IMR-90 (cell line): ENCODE data around the gene TMEM81. TPM values are rescaled to one million over a fixed set of nuclear protein-coding genes. Genes with fewer than 3 reads are reported as not detected.

ENCODE experiments used
- ATAC-seq: fragments of 200-7000 bp; cut with Tn5 transposase; 2 replicates; pipeline ENCODE4 v1.9.1; 2020; ENCODE audit warnings: low read depth, mild to moderate bottlenecking, moderate library complexity
- BruUV-seq: library from RNA; stranded (reverse); fragments of 400-500 nt; replicated peaks from 2 replicates; lab custom pipeline; 2021; lab: Mats Ljungman, UMichigan
- CTCF ChIA-PET: fragments of 300-600 bp; formaldehyde crosslinking; extraction: SDS; loops from one replicate; lab custom pipeline; 2021; ENCODE audit warnings: antibody characterized with exemption; lab: Yijun Ruan, JAX
- POLR2A ChIA-PET: fragments of 300-600 bp; sonication (Branson Sonifier 250); formaldehyde crosslinking; loops from one replicate; lab custom pipeline; 2022; ENCODE audit warnings: antibody characterized with exemption; ENCODE audit not compliant: unreplicated experiment; lab: Charles Lee
- DNase-seq: peaks from one replicate; pipeline ENCODE4 v3.0.0; 2013
- H2AFZ ChIP-seq: replicated peaks from 2 replicates; pipeline ENCODE3; 2013; ENCODE audit warnings: low read length, mild to moderate bottlenecking; ENCODE audit not compliant: poor library complexity
- H2AK5ac ChIP-seq: 2 replicates; pipeline ENCODE4 v1.6.1; 2013; ENCODE audit warnings: low read depth, low read length, inconsistent platforms
- H2AK9ac ChIP-seq: replicated peaks from 2 replicates; pipeline ENCODE3; 2013; ENCODE audit warnings: mild to moderate bottlenecking, low read depth, low read length, moderate library complexity; ENCODE audit not compliant: poor library complexity
- H2BK120ac ChIP-seq: 2 replicates; pipeline ENCODE4 v1.6.1; 2013; ENCODE audit warnings: low read depth, low read length, inconsistent platforms
- H2BK15ac ChIP-seq: 3 replicates; pipeline ENCODE4 v1.6.1; 2013; ENCODE audit warnings: low read depth, low read length, inconsistent platforms
- H2BK20ac ChIP-seq: 2 replicates; pipeline ENCODE4 v1.6.1; 2013; ENCODE audit warnings: low read depth, mild to moderate bottlenecking, inconsistent platforms, low read length, moderate library complexity
- H2BK5ac ChIP-seq: 2 replicates; pipeline ENCODE4 v1.6.1; 2013; ENCODE audit warnings: mild to moderate bottlenecking, low read depth, low read length, inconsistent platforms; ENCODE audit not compliant: poor library complexity, severe bottlenecking
- H3K14ac ChIP-seq: replicated peaks from 2 replicates; pipeline ENCODE4 v1.6.1; 2013; ENCODE audit warnings: low read depth, low read length, inconsistent platforms
- H3K18ac ChIP-seq: 2 replicates; pipeline ENCODE4 v1.6.1; 2013; ENCODE audit warnings: low read depth, low read length, control low read depth
- H3K23ac ChIP-seq: 2 replicates; pipeline ENCODE4 v1.6.1; 2013; ENCODE audit warnings: low read depth, low read length, inconsistent platforms
- H3K27ac ChIP-seq: 2 replicates; pipeline ENCODE4 v1.5.1; 2013; ENCODE audit warnings: mild to moderate bottlenecking, control low read depth, low read length; ENCODE audit not compliant: insufficient read depth
- H3K27me3 ChIP-seq: 2 replicates; pipeline ENCODE4 v1.6.1; 2013; ENCODE audit warnings: low read length; ENCODE audit not compliant: control insufficient read depth, insufficient read depth
- H3K36me3 ChIP-seq: 2 replicates; pipeline ENCODE4 v1.6.1; 2013; ENCODE audit warnings: low read length, mixed read lengths; ENCODE audit not compliant: control insufficient read depth, insufficient read depth
- H3K4ac ChIP-seq: 2 replicates; pipeline ENCODE4 v1.6.1; 2013; ENCODE audit warnings: low read depth, low read length, inconsistent platforms
- H3K4me1 ChIP-seq: 2 replicates; pipeline ENCODE4 v1.6.1; 2013; ENCODE audit warnings: low read length, mixed read lengths; ENCODE audit not compliant: control insufficient read depth, insufficient read depth
- H3K4me2 ChIP-seq: 2 replicates; pipeline ENCODE4 v1.6.1; 2013; ENCODE audit warnings: low read depth, mild to moderate bottlenecking, control low read depth, low read length, moderate library complexity
- H3K4me3 ChIP-seq: 2 replicates; pipeline ENCODE4 v1.5.1; 2013; ENCODE audit warnings: low read depth, mild to moderate bottlenecking, control low read depth, low read length, moderate library complexity; ENCODE audit not compliant: insufficient read depth
- H3K56ac ChIP-seq: 2 replicates; pipeline ENCODE4 v1.6.1; 2013; ENCODE audit warnings: low read length, inconsistent platforms; ENCODE audit not compliant: insufficient read depth; ENCODE audit errors: extremely low read depth
- H3K79me1 ChIP-seq, 2 experiments: 2 replicates each; pipeline ENCODE4 v1.6.1; 2013; ENCODE audit warnings: low read length in 2 of 2, inconsistent platforms in 1 of 2, low read depth in 1 of 2
- H3K9ac ChIP-seq: 2 replicates; pipeline ENCODE4 v1.6.1; 2013; ENCODE audit warnings: low read depth, low read length, control low read depth
- H3K9me1 ChIP-seq: 2 replicates; pipeline ENCODE4 v1.6.1; 2013; ENCODE audit warnings: low read length, inconsistent platforms; ENCODE audit not compliant: insufficient read depth
- H3K9me3 ChIP-seq: 2 replicates; pipeline ENCODE4 v1.6.1; 2013; ENCODE audit warnings: low read length; ENCODE audit not compliant: control insufficient read depth, insufficient read depth
- H4K20me1 ChIP-seq: 2 replicates; pipeline ENCODE4 v1.6.1; 2013; ENCODE audit warnings: low read length, inconsistent platforms; ENCODE audit not compliant: insufficient read depth
- H4K5ac ChIP-seq: 2 replicates; pipeline ENCODE4 v1.6.1; 2013; ENCODE audit warnings: mild to moderate bottlenecking, low read depth, low read length, control low read depth
- H4K8ac ChIP-seq, 2 experiments: 2 replicates each; pipeline ENCODE4 v1.6.1; 2013; ENCODE audit warnings: low read depth in 2 of 2, low read length in 2 of 2, control low read depth in 1 of 2, inconsistent platforms in 1 of 2
- H4K91ac ChIP-seq: 2 replicates; pipeline ENCODE4 v1.6.1; 2013; ENCODE audit warnings: low read depth, low read length, inconsistent platforms; ENCODE audit not compliant: insufficient read depth
- CHD1 ChIP-seq: IDR thresholded peaks from 2 replicates; pipeline ENCODE4 v1.6.1; 2012; ENCODE audit warnings: low read depth, low read length, improper control_type of control experiment
- MXI1 ChIP-seq: IDR thresholded peaks from 2 replicates; pipeline ENCODE4 v1.6.1; 2012; ENCODE audit warnings: low read depth, mild to moderate bottlenecking, low read length, moderate library complexity, borderline replicate concordance
- RAD21 ChIP-seq: IDR thresholded peaks from 2 replicates; pipeline ENCODE4 v1.6.1; 2012; ENCODE audit warnings: low read length, improper control_type of control experiment
- RFX5 ChIP-seq: IDR thresholded peaks from 2 replicates; pipeline ENCODE4 v1.8.0; 2012; ENCODE audit warnings: low read depth, mild to moderate bottlenecking, low read length, moderate library complexity
- USF2 ChIP-seq: fragments of 150-350 bp; IDR thresholded peaks from 2 replicates; pipeline ENCODE4 v1.6.1; 2017; ENCODE audit warnings: mild to moderate bottlenecking, antibody characterized with exemption, low read length, low read depth
- WGBS, 2 experiments: methylation state at CpG; one replicate each; pipeline versions ENCODE4 v1.1.5 to v1.1.7; 2013; ENCODE audit warnings: missing lambda C conversion rate in 2 of 2; ENCODE audit not compliant: insufficient read length in 1 of 2; ENCODE audit errors: extremely low coverage in 2 of 2; 5-methylcytosine and 5-hydroxymethylcytosine counted together
- dilution Hi-C: fragments of 300-500 bp; cut with HindIII; formaldehyde crosslinking; loops from one replicate; pipeline ENCODE4 v1.14.3; 2018; ENCODE audit warnings: low sequenced_read_pairs; ENCODE audit not compliant: unreplicated experiment
- in situ Hi-C: fragments of 300-500 bp; cut with MboI; formaldehyde crosslinking; loops from 3 replicates; pipeline ENCODE4 v1.14.3; 2019; ENCODE audit warnings: low sequenced_read_pairs, inconsistent platforms, mixed read lengths
- intact Hi-C: fragments of 100-400 bp; cut with micrococcal nuclease; formaldehyde crosslinking; loops from 2 replicates; pipeline ENCODE4 v1.10.0; 2022
- polyA plus RNA-seq, 3 experiments: library from polyadenylated mRNA; depleted of rRNA; stranded (reverse); fragments of >200 nt; gene quantifications; 2 replicates each; pipeline ENCODE4 v1.2.3, GENCODE V29; 2012; ENCODE audit warnings: low replicate concordance in 1 of 3
- total RNA-seq: library from RNA; depleted of rRNA; stranded (reverse); fragments of >200 nt; gene quantifications from 2 replicates; pipeline ENCODE4 v1.2.3, GENCODE V29; 2012
- TF ChIP-seq, protein P1 (sequence below): conservative IDR thresholded peaks from 2 replicates; pipeline ENCODE4 v1.5.1; 2012; ENCODE audit warnings: mild to moderate bottlenecking, low read depth, low read length, improper control_type of control experiment

The TMEM81 gene
- total and polyA plus RNA-seq, 2 of the 4 experiments (the other 2 are of a cell fraction) = 1.5 to 1.8 TPM

- no peaks in the 10 kb centered on the region for H3K4me1 ChIP-seq
- no peak for ATAC-seq
- H3K4me3 ChIP-seq = no peak overlapping the region
- no peak overlapping the region for H2BK5ac ChIP-seq
- CTCF ChIA-PET = no interaction called here
- no peak overlapping the region for H3K56ac ChIP-seq
- H2BK20ac ChIP-seq = no peak overlapping the region
- POLR2A ChIA-PET = no interaction called here
- no peak overlapping the region for H3K18ac ChIP-seq
- no peak overlapping the region for H4K91ac ChIP-seq
- TF ChIP-seq USF2 (no peak), CHD1 (no peak), RAD21 (no peak), MXI1 (no peak), RFX5 (no peak)
- TF ChIP-seq, protein P1, sequence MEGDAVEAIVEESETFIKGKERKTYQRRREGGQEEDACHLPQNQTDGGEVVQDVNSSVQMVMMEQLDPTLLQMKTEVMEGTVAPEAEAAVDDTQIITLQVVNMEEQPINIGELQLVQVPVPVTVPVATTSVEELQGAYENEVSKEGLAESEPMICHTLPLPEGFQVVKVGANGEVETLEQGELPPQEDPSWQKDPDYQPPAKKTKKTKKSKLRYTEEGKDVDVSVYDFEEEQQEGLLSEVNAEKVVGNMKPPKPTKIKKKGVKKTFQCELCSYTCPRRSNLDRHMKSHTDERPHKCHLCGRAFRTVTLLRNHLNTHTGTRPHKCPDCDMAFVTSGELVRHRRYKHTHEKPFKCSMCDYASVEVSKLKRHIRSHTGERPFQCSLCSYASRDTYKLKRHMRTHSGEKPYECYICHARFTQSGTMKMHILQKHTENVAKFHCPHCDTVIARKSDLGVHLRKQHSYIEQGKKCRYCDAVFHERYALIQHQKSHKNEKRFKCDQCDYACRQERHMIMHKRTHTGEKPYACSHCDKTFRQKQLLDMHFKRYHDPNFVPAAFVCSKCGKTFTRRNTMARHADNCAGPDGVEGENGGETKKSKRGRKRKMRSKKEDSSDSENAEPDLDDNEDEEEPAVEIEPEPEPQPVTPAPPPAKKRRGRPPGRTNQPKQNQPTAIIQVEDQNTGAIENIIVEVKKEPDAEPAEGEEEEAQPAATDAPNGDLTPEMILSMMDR = no peak
- intact Hi-C loops (no loop called here), in situ Hi-C loops (no loop called here), dilution Hi-C loops (no loop called here)
- H3K9ac ChIP-seq = no peak overlapping the region
- peaks cover 44% of the 10 kb centered on the region for H3K27me3 ChIP-seq
- no peak overlapping the region for H4K5ac ChIP-seq
- H2AFZ ChIP-seq = no peak overlapping the region
- DNase-seq = no peak
- H3K4me2 ChIP-seq = no peak overlapping the region
- no peak overlapping the region for H3K23ac ChIP-seq
- no peak overlapping the region for H3K14ac ChIP-seq
- no peak overlapping the region for H4K8ac ChIP-seq
- no peak overlapping the region for H3K27ac ChIP-seq
- H3K9me1 ChIP-seq = no peaks in the 10 kb centered on the region
- H2BK120ac ChIP-seq = no peak overlapping the region
- 86% methylated on average over 2 of the region's 13 CpGs; no CpG with 5 or more reads in 1 of the 2 experiments for WGBS, 2 experiments
- H3K9me3 ChIP-seq = no peaks in the 10 kb centered on the region
- H4K20me1 ChIP-seq = no peaks in the 10 kb centered on the region
- no peaks in the 10 kb centered on the region for H3K36me3 ChIP-seq
- no peak overlapping the region for H2BK15ac ChIP-seq
- H2AK5ac ChIP-seq = no peak overlapping the region
- no peak overlapping the region for H3K4ac ChIP-seq
- no TSS peak for BruUV-seq
- no peaks in the 10 kb centered on the region for H3K79me1 ChIP-seq
- H2AK9ac ChIP-seq = no peak overlapping the region
Measured at GRCh38 chr1:205056188-205056611, 28.1 kb downstream of the TMEM81 start.
